Activated CD4-positive, alpha-beta T cell treated with anti-CD3 and anti-CD28 coated beads, Interleukin-2, Interleukin-4, amounts not matched to agents 100 ng/mL and 50 ng/mL, durations not matched to agents 16 hours and 8 hours (primary cell): ENCODE results near the gene TSPAN5.

ENCODE experiments used
- DNase-seq: peaks from one replicate; pipeline ENCODE4 v3.0.0-alpha.2; 2020; ENCODE audit warnings: low spot score

TSPAN5 gene

DNA sequence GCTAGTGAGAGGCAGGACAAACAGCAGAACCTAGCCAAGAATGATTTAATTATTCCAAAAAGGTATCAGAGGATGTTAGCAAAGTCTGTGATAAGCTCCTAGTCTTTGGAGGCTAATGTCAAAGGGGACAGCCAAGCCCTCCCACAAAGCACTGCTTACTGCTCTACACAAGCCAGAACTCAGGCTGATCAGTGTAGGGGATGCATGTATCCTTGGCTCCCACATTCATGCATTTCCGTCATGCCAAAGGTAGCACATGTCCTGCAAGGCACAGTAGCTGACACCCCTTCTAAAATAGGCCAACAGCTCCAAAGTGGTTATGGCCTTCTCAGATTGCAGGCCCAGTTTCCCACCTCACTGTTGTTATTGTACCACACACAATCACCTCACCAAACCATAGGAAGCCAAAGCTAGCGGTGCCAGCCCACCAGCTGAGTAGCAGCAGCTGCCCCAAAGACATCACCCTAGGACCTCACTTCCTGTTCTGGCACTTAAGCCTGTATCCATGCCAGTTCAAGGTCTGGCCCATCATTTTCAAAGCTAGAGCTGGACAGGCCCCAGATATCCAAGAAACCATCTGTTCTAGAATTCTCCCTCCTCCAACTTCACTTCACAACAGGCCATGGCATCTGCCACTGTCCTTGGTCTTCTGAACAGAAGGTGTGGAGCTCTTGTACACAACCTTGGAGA lies 40.9 kb downstream of the TSPAN5 start:
- no peak for DNase-seq

DNA sequence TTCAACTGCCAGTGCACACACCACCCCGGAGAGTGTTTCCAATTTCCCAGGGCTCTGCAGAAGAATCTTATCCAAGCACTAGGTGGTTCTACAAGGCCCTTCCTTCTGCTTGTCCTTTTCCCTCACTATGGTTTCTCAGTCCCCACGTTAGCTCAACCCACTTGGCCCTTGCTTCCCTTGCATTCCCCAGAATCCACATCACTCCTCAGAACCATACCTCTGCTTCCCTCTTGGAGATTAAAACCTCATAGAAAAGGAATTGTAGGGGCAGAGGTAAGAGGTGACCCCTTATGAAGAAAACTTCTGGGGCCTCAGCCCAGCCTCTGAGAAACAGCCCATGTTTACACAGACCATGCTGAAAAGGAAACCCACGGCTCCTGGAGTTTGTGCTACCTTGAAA lies 42.4 kb downstream of the TSPAN5 start:
- no peak for DNase-seq

DNA sequence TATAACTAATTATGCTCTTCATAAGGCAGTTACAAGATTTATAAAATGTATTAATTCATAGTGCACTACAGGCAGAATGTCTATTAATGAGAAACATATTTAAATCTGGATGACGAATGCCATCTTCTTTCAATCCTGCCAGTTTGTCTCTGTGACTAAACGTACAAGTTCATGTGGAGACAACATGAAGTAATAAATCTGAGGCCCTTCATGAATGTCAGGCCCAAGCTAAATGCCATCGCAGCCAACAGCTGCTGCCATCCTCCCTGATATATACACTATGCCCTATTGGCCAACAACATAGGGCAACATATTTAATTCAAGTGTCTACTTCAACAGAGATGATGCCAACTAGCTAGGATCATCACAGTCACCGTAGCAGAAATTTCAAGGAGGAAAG lies 43.7 kb downstream of the TSPAN5 start:
- no peak for DNase-seq

DNA sequence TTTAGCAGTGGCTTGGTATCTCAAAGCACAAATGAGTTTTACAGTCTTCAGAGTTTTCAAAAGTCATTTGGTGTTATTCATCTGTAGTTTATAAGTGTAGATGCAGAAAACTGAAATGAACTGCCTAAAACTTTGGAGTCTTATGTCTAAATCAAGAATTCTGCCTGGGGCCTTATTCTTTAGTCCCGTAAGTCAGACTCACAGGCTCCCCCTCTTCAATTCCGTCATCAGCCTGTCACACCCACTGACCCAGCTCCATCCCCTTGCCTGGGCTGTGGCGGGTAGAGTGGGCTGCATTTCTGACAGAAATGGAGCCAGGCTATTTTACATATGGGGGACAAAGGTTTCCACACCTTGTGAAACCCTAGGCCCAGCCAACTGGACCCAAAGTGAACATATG lies 44.3 kb downstream of the TSPAN5 start:
- no peak for DNase-seq

DNA sequence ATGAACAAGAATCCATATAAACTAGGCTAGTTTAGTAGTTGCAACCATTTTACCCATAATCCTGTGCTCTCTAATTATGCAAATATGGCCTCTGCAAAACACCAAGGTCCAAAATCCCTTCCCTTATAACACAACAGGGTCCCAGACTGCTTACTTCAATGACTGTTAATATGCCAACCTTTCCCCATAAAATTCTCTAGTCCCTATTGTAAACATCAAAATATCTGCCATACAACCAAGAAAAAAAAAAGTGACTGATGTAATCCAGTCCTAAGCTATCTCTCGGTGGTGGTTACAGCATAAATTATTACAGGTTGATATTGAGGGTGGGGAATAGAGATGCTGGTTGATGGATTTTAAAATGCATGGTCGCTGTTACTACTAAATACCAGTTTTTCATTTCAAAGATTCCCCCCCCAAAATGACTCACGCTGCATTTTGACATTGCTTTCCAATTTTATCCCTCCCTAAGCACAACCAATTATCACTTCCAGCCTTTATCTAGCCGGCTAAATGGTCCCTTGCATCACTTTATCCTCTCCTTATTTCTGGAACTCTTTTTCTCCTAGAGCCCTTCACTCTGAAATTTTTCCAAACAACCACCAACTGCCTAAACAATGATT lies 44.8 kb downstream of the TSPAN5 start:
- no peak for DNase-seq

DNA sequence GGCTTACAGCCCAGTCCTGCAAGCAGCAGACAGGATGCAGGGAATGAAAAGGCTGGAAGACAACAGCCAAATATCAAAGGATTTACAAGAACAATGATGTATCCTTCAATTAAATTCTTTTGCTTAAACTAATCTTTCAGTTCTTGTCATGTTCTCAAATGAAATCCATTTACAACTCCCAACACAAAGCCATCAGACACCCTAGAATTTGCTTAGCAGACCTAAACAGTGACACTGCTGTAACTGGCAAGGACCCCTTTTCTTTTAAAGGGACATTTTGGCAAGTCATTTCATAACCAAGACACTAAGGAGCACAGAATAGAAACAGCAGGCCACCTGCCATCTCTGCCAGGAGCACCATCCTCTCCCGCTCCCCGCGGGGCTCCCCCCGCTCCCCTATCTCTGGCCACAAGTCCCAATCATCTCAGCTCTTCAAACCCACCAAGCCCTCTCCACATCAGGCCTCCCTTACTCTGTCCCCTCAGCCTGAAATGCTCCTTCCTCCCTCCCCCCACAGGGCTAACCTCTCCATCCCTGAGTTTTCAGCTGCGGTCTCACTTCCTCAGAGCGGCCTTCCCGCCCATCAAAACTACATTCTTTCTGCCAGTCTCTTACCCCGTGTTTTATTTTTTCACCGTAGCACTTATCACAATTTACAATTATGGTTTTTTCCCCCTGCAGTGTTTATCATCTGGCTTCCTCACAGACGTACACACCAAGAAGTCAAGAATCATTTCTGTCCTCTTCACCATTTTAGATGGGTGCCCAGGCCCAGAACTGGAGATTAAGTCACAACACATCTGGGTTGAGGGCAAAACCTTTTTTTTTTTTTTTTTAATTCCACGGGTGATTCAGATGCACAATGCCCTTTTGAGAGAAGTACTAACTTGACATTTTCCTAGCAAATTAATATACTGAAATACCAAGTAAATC lies 45.8 kb downstream of the TSPAN5 start:
- no peak for DNase-seq

DNA sequence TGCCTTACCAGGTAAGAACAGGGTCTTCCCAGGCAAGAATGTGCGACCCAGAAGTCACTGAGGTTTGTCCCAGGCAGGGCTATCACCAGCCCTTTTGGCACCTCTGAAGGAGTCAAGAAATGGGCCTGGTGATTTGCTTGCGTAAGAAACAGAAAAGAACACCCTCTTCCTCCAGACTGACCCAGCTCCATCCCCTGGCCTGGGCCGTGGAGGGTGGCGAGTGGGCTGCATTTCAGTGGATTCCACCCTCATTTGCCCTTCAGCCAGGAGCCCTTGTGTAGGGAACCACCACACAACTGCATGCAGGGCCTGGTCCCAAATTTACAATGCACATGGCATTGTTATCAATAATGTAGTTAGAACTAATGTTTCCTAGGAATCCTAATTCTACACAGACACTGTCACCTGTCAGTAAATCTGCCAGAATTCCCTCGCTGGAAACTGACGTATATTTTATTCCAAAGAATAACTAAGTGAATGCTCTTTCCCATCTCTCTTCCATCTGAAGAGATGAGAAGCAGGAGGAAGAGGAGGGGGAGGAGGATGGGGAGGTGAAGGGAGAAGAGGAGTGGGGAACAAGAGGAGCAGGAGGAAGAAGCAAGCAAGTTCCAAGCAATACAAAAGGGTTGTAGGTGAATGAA lies 46.6 kb downstream of the TSPAN5 start:
- no peak for DNase-seq

DNA sequence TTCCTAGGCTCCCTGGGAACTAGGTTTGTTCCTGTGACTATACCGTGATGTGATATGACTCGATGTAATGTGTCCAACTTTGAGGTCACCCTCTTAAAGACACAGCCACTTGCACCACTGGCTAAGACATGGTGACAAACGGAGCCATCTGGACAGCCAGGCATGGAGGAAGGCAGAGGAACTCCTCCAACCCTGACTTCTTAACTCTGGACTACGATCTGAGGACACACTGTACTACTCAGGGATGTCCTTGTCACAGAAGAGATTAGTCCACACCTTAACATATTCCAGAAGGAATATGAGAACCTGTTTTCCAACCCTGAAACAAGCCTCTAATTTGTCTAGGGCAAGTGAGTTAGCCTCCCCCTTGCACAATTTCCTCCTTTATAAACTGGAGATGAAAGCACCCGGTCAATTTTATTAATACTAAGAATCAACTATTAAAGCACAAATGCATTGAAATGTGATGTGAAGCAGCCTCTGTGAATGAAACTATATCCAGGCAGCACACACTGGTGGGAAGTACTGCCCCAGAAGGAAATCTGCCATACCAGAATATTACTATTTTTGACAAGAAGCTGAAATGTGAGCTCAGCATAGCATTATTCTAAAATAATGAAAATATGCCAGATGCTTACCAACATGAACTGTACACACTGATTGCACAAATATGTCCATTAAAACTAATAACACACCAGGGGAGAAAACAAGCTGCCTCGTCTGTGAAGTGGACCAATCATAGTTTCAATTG lies 47.3 kb downstream of the TSPAN5 start:
- DNase-seq, result no peak

DNA sequence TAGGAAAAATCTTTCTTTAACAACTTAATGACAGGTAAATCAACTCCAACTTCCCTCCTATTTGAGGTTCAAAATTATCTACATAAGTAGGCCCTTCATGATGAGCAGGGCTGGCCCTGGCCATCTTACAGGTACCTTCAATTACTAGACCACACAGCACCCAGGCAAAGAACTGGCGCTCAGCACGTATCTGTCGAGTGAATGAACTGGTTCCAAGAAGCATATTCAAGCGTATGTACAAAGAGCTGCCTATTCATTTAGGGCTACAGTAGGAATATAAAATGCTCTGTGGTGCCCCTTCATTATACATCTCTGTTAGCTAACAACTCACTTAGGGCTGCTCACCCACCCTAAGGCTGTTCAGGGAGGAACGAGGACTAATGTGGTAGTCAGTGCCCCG lies 48.0 kb downstream of the TSPAN5 start:
- no peak for DNase-seq

DNA sequence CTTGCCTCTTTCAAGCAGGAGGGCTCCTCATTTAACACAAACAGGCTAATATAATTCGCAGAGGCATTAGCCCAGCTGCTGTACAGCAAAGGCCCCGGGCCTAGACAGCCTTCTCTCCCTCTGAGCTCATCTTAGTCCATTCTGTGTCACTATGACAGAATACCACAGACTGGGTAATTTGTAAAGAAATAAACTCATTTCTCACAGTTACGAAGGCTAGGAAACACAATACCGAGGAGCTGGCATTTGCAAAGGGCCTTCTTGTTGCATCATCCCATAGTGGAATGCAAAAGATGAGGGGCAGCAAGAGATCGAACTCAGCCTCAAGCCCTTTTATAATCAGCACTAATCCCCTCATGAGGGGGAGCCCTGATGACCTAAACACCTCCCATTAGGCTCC lies 48.5 kb downstream of the TSPAN5 start:
- no peak for DNase-seq

DNA sequence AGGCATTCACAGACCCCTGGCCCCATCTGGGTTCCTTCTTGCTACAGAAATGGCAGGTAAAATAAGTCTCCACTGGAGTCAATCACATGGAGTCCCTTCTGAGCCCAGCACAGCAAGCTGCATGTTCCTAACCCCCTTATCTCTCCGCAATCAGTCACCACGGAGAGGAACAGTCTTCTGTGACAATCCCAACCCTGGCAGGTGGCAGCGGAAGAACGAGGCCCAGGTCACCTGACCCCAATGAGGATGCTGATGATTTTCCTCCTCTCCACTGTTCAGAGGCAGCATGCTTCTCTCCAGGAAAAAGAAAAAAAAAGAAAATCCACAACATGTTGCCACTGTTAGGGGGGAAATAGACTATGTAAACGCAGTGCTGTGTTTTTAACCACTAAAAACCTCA lies 50.1 kb downstream of the TSPAN5 start:
- no peak for DNase-seq

DNA sequence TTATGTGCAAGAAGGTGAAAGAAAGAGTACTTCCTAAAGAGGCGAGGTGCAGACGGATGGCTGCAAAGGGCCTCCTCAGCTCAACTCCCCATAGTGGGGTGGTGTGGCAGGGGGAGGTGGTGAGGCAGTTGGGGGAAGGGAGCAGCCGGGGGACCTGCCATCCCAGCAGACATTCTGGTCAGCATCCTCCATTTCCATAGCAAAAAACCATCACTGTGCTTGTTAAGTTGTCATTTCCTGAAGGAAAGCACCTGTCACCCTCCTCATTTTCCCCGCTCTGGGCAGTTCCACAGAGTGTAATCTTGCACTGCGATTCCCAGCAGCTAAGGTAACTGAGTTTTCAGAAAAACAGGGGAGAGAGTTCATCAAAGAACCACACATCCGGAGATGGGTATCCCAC lies 51.5 kb downstream of the TSPAN5 start:
- DNase-seq, result no peak

DNA sequence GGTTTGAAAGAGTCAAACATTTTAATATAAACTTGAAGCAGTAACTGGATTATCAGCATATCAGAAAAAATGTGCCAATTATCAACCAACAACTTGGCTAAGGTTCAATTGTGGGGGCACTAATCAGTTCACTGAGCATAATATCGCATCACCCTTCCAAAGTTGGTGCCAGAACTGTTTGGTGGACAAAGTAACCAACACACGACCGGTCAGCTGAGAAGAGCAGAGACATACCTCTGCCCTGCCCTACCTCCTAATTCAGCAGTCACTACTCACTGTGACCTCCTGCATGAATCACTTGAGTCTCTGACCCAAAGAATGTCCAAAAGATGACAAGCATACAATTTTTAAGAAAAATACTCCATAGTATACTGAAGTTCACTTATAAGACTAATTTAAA lies 53.2 kb downstream of the TSPAN5 start:
- no peak for DNase-seq

DNA sequence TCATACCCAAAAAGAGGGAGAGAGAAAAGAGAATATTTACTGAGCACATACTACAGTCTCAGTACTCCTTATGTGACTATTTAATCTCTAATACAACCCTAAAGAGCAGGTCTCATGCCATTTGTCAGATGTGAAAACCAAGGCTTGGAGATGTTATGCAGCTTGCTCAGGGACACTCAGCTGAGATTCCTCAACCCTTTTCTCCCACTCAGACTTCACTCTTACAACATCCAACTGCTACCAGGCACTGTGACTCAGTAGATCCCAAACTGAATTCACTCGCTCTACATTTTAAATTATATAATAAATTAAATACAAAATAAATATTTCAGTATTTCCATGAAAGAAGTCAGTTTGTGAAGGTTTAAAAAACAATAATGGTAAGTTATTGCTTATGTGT lies 53.7 kb downstream of the TSPAN5 start:
- DNase-seq, result no peak

DNA sequence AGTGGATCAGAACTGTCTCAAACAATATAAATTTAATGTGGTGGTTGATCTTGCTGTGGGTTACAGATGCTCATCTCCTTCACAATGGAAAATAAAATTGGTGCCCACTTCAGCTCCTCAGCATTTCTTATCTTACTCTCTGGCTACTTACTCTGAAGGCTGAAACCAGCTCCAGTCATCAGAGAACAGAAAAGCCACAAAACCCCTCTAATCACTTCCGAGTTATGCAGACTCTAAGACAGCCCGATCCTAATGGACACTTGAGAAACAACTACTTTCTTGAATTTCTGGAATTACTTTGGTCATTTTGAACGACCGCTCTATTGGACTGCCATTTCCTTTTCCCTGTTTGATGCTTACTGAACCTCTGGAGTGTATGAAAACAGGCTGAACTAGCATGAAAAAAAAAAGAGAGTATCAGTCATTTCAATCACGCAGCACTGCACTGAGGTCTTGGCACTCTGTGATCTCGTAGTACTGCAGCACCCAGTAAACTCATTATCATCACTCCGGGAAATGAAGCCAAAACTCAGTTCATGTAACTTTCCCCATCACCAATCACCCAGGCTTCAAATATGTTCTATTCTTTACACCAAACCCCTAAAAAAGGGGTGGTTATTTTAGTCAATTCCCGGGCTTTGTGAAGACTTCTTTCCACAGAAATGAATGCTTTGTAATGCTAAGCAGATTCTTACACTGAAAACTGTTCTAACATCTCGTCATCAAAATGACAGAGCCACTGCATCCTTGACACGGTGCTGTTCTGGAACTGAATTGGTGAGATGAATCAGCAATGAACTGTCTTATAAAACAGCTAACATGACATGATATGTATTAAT lies 54.5 kb downstream of the TSPAN5 start:
- peak; percentile 67 for DNase-seq

DNA sequence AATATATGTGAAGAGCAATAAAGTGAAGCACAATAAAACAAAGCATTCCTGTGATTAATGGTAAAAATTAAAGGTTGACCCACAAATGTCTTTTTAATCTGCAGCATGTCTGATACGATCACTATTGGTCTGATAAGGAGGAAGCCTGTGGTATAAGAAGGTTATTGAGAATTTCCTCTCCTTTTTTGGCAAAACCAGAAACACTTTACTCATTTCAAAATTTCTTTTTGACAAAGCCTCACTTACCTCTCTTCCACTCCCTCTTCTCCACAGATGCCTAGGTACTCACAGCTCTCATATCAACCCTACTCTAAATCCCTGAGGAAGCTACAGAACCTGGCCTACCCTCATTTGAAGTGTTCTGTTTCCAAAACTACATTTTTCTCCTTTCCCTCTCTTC lies 56.1 kb downstream of the TSPAN5 start:
- DNase-seq, result peak; percentile 79

DNA sequence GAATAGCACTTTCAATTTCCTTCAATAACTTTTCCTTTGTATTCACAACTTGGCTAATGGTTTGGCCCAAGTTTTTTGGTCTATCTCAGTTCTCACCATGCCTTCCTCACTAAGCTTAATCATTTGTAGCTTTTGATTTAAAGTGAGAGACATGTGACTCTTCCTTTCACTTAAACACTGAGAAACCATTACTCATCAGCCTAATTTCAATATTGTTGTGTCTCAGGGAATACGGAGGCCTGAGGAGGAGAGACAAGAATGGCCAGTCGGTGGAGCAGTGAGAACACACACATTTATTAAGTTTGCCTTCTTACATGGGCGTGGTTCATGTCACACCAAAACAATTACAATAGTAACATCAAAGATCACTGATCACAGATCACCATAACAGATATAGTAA lies 56.7 kb downstream of the TSPAN5 start:
- peak; percentile 81 for DNase-seq

DNA sequence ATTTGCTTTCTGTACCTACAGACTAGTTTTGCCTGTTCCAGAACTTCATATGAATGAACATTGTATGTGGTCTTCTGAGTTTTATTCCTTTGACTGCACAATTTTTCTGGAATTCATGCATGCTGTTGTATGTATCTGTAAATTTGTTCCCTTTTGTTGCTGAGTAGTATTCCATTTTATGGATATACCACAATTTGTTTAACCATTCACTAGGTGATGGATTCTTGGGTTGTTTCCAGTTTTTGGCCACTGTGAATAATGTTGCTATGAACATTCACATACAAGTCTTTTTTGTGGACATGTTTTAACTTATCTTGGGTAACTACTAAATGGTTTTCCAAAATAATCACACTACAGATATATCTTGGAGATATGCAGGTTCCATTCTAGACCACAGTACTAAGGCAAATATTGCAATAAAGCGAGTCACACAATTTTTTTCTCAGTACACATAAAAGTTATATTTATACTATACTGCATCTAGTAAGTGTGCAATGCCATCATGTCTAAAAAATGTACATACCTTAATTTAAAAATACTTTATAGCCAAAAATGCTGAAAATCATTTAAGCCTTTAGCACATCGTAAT lies 58.7 kb downstream of the TSPAN5 start:
- no peak for DNase-seq

DNA sequence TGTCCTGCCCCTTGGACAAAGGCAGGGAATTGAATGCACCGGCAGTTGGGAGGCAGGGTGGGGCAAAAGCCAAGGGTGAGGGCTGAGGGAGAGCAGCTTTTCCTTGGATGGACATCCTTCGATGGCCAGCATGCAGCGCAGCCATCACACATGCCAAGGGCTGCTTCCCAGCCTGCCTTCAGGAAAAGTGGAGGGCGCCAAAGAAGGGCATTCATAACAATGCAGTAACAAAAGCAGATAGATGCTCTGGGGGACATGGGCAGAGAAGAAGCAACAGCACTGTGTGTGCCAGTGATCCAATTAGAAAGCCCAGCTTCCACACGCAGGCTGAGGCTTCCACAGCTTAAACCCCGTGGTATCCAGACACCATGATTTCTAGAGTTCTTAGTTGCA lies 71.5 kb downstream of the TSPAN5 start:
- DNase-seq, result no peak

DNA sequence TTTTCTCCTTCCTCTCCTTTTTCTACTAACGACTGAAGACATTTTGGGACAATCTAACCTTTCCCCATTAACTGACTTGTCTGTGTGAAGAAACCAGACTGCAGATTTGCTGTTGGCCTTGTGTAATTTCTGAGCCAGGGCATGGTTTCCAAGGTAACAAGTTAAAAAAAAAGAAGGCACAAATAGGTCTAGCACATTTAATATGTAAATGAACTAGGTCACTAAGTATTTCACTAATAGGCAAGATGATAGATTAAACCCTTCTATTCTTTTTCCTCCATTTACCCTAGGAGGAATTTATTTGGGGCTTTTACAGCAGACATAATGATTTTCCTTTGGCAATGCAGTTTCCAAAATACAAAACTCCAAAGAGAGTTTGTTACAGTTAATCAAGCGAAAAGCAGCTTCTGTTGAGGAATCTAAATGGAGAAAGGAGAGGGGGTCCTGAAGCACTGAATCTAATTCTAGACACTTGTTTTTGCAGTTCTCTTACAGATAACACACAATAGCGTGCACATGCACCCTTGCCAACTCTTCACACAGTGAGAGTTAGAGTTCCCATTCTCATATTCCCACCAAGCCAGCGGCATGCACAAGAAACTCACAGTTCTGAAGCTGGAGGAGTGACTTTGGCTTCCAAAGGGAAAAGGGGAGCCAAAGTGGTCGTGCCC lies 72.0 kb downstream of the TSPAN5 start:
- no peak for DNase-seq
